Neural cell (in vitro differentiated cells): Measurements from ENCODE around the gene GINS3. TPM values are rescaled to one million over a fixed set of nuclear protein-coding genes. Genes with fewer than 3 reads are reported as not detected.

Experiments used
- H2AFZ ChIP-seq: fragments of 200-600, 300-800 bp; sonication (generic), shearing (Covaris generic); 2 replicates; pipeline ENCODE4 v1.6.0; 2014; ENCODE audit warnings: low read depth, mild to moderate bottlenecking, antibody characterized with exemption, low read length, moderate library complexity
- H3F3A ChIP-seq: fragments of 200-600 bp; shearing (Covaris generic); 2 replicates; pipeline ENCODE4 v1.6.1; 2016; ENCODE audit warnings: mild to moderate bottlenecking, moderate library complexity, mixed read lengths, antibody characterized with exemption, low read length; ENCODE audit not compliant: insufficient read depth, poor library complexity, severe bottlenecking
- H3K27ac ChIP-seq: fragments of 200-600, 300-800 bp; sonication (generic), shearing (Covaris generic); 2 replicates; pipeline ENCODE4 v1.5.1; 2014; ENCODE audit warnings: mild to moderate bottlenecking, low read length, moderate library complexity
- H3K27me3 ChIP-seq: fragments of 300-800, 200-600 bp; sonication (generic), shearing (Covaris generic); 2 replicates; pipeline ENCODE4 v1.6.0; 2014; ENCODE audit warnings: mild to moderate bottlenecking, low read depth, low read length, moderate library complexity; ENCODE audit not compliant: insufficient read depth
- H3K36me3 ChIP-seq: fragments of 300-800, 200-600 bp; sonication (generic), shearing (Covaris generic); 2 replicates; pipeline ENCODE4 v1.5.1; 2014; ENCODE audit warnings: mild to moderate bottlenecking, antibody characterized with exemption, low read length, moderate library complexity; ENCODE audit not compliant: insufficient read depth
- H3K4me2 ChIP-seq: fragments of 300-800, 200-600 bp; sonication (generic), shearing (Covaris generic); 2 replicates; pipeline ENCODE4 v1.6.0; 2014; ENCODE audit warnings: mild to moderate bottlenecking, low read length
- H3K4me3 ChIP-seq: fragments of 300-800, 200-600 bp; sonication (generic), shearing (Covaris generic); 2 replicates; pipeline ENCODE4 v1.5.1; 2014; ENCODE audit warnings: mild to moderate bottlenecking, low read length, moderate library complexity
- H3K79me2 ChIP-seq: fragments of 200-600 bp; shearing (Covaris generic); replicated peaks from 2 replicates; pipeline ENCODE4 v1.6.0; 2014; ENCODE audit warnings: mild to moderate bottlenecking, low read length, moderate library complexity; ENCODE audit not compliant: insufficient read depth
- H3K9ac ChIP-seq: fragments of 300-800, 200-600 bp; sonication (generic), shearing (Covaris generic); 2 replicates; pipeline ENCODE4 v1.6.1; 2016; ENCODE audit warnings: mild to moderate bottlenecking, low read length, mixed read lengths
- H3K9me2 ChIP-seq: fragments of 200-600 bp; shearing (Covaris generic); 2 replicates; pipeline ENCODE4 v1.6.1; 2016; ENCODE audit warnings: mild to moderate bottlenecking, low read length, mixed read lengths; ENCODE audit not compliant: insufficient read depth
- H3K9me3 ChIP-seq: fragments of 200-600, 300-800 bp; sonication (generic), shearing (Covaris generic); 2 replicates; pipeline ENCODE4 v1.6.1; 2016; ENCODE audit warnings: mild to moderate bottlenecking, mixed run types, low read length, moderate library complexity, mixed read lengths
- H4K20me1 ChIP-seq: fragments of 200-600 bp; shearing (Covaris generic); 2 replicates; pipeline ENCODE4 v1.6.1; 2016; ENCODE audit warnings: mild to moderate bottlenecking, mixed run types; ENCODE audit not compliant: insufficient read depth
- CTCF ChIP-seq: fragments of 450-650 bp; IDR thresholded peaks from 2 replicates; pipeline ENCODE4 v1.5.1; 2014; ENCODE audit warnings: antibody characterized with exemption, mild to moderate bottlenecking, moderate library complexity; ENCODE audit not compliant: poor library complexity, severe bottlenecking
- EP300 ChIP-seq: fragments of 450-650 bp; conservative IDR thresholded peaks from 2 replicates; pipeline ENCODE4 v1.6.1; 2014; ENCODE audit warnings: antibody characterized with exemption, mild to moderate bottlenecking, moderate library complexity; ENCODE audit not compliant: poor library complexity, severe bottlenecking
- EZH2 ChIP-seq: fragments of 200-600, 300-800 bp; shearing (Covaris generic), sonication (generic); IDR thresholded peaks from 2 replicates; pipeline ENCODE4 v1.6.1; 2014; ENCODE audit warnings: antibody characterized with exemption, low read length, borderline replicate concordance, mild to moderate bottlenecking; ENCODE audit not compliant: insufficient read depth, poor library complexity, severe bottlenecking
- MXI1 ChIP-seq: fragments of 450-650 bp; conservative IDR thresholded peaks from 2 replicates; pipeline ENCODE4 v1.6.1; 2014; ENCODE audit warnings: antibody characterized with exemption, mild to moderate bottlenecking; ENCODE audit not compliant: poor library complexity, severe bottlenecking
- POLR2AphosphoS5 ChIP-seq: IDR thresholded peaks from 2 replicates; pipeline ENCODE4 v1.6.1; 2012
- RAD21 ChIP-seq: fragments of 450-650 bp; conservative IDR thresholded peaks from 2 replicates; pipeline ENCODE4 v1.6.1; 2014; ENCODE audit warnings: antibody characterized with exemption, mild to moderate bottlenecking, moderate library complexity
- REST ChIP-seq: IDR thresholded peaks from 2 replicates; pipeline ENCODE4 v1.6.1; 2012; ENCODE audit warnings: borderline replicate concordance
- SMC3 ChIP-seq: fragments of 450-650 bp; conservative IDR thresholded peaks from 2 replicates; pipeline ENCODE4 v1.6.1; 2014; ENCODE audit warnings: antibody characterized with exemption, mild to moderate bottlenecking, moderate library complexity; ENCODE audit not compliant: poor library complexity
- TAF1 ChIP-seq: IDR thresholded peaks from 2 replicates; pipeline ENCODE4 v1.6.1; 2012; ENCODE audit warnings: low read depth
- polyA plus RNA-seq: library from polyadenylated mRNA; depleted of rRNA; stranded (reverse); fragments of >200 nt; gene quantifications from 2 replicates; pipeline ENCODE4 v1.2.3, GENCODE V29; 2014

Gene GINS3
- polyA plus RNA-seq, 1 donor from 2014 or later: 4.3 TPM

- Histone ChIP-seq H2AFZ (no peak overlapping the region), H3K9me3 (no peaks in the 10 kb centered on the region), H3K79me2 (no peaks in the 10 kb centered on the region), H3F3A (no peaks in the 10 kb centered on the region), H3K27ac (no peak overlapping the region), H3K4me3 (no peak overlapping the region), H3K27me3 (no peaks in the 10 kb centered on the region), H3K4me2 (no peak overlapping the region), H3K36me3 (no peaks in the 10 kb centered on the region), H3K9me2 (no peaks in the 10 kb centered on the region), H4K20me1 (no peaks in the 10 kb centered on the region), H3K9ac (no peak overlapping the region)
- TF ChIP-seq TAF1 (no peak), SMC3 (no peak), POLR2AphosphoS5 (no peak), CTCF (no peak), EP300 (no peak), MXI1 (no peak), RAD21 (no peak), REST (no peak), EZH2 (no peak)
Measured at GRCh38 chr16:58451945-58452401, 59.7 kb downstream of the GINS3 start.

- Histone ChIP-seq H3K9ac (no peak overlapping the region), H3K4me3 (no peak overlapping the region), H4K20me1 (no peaks in the 10 kb centered on the region), H3K9me2 (no peaks in the 10 kb centered on the region), H3F3A (no peaks in the 10 kb centered on the region), H3K27me3 (no peaks in the 10 kb centered on the region), H3K36me3 (no peaks in the 10 kb centered on the region), H3K27ac (no peak overlapping the region), H3K4me2 (no peak overlapping the region), H2AFZ (no peak overlapping the region), H3K79me2 (no peaks in the 10 kb centered on the region), H3K9me3 (no peaks in the 10 kb centered on the region)
- TF ChIP-seq RAD21: no peak
- no peak for TF ChIP-seq EZH2
- no peak for TF ChIP-seq MXI1
Measured at GRCh38 chr16:58452640-58453039, 60.4 kb downstream of the GINS3 start.
